Kidney glomerular epithelial cell (primary cell): ENCODE results near the gene PCDH10.

Experiments
- DNase-seq: peaks from one replicate; lab custom pipeline; 2025; lab: John Stamatoyannopoulos, UW

Gene PCDH10

GRCh38 chr4:133148690-133149363 lies at the start of gene PCDH10:
Gene PCDH10 (plus strand): TSS chr4:133149294. CDS start chr4:133150141, 847 bp downstream.
- DNase-seq, result peak; percentile 75

GRCh38 chr4:133102043-133102442 lies 47.1 kb upstream of the PCDH10 start:
- no peak for DNase-seq

- no peak for DNase-seq
Measured at GRCh38 chr4:133102612-133103409, 46.3 kb upstream of the PCDH10 start.

- no peak for DNase-seq
Measured at GRCh38 chr4:133112641-133113040, 36.5 kb upstream of the PCDH10 start.

- DNase-seq, result no peak
Measured at GRCh38 chr4:133124746-133125145, 24.3 kb upstream of the PCDH10 start.

- no peak for DNase-seq
Measured at GRCh38 chr4:133127500-133127899, 21.6 kb upstream of the PCDH10 start.

GRCh38 chr4:133129237-133129636 lies 19.9 kb upstream of the PCDH10 start:
- DNase-seq, result no peak

GRCh38 chr4:133130171-133130570 lies 18.9 kb upstream of the PCDH10 start:
- peak; percentile 20 for DNase-seq

- DNase-seq, result no peak
Measured at GRCh38 chr4:133131829-133132460, 17.1 kb upstream of the PCDH10 start.

GRCh38 chr4:133136833-133137232 lies 12.3 kb upstream of the PCDH10 start:
- no peak for DNase-seq

- no peak for DNase-seq
Measured at GRCh38 chr4:133137571-133137970, 11.5 kb upstream of the PCDH10 start.

GRCh38 chr4:133143775-133144430 lies 5.2 kb upstream of the PCDH10 start:
- DNase-seq, result no peak

GRCh38 chr4:133145241-133145640 lies 3.9 kb upstream of the PCDH10 start:
- DNase-seq, result no peak

GRCh38 chr4:133145758-133146573 lies 3.1 kb upstream of the PCDH10 start:
- no peak for DNase-seq

GRCh38 chr4:133146574-133147241 lies 2.4 kb upstream of the PCDH10 start:
- no peak for DNase-seq

- no peak for DNase-seq
Measured at GRCh38 chr4:133147286-133147821, 1.7 kb upstream of the PCDH10 start.

- DNase-seq, result no peak
Measured at GRCh38 chr4:133147921-133148689, 989 bp upstream of the PCDH10 start.

GRCh38 chr4:133149364-133149695 lies 236 bp downstream of the PCDH10 start:
- DNase-seq, result no peak

- no peak for DNase-seq
Measured at GRCh38 chr4:133149932-133150471, 908 bp downstream of the PCDH10 start.
